GM12875 (cell line): ENCODE results near the gene VSIG10L2.

Experiments used
- H3K4me3 ChIP-seq: one replicate; pipeline ENCODE4 v1.5.1; 2011; ENCODE audit warnings: low read depth, low read length, control low read depth
- CTCF ChIP-seq: IDR thresholded peaks from 2 replicates; pipeline ENCODE4 v1.5.1; 2011; ENCODE audit warnings: low read depth, mild to moderate bottlenecking, control low read depth, inconsistent platforms, low read length, moderate library complexity, borderline replicate concordance; ENCODE audit not compliant: insufficient read depth

The VSIG10L2 gene

GRCh38 chr11:125930076-125930450 lies 15.8 kb upstream of the VSIG10L2 start:
- TF ChIP-seq CTCF, result no peak
- H3K4me3 ChIP-seq, result no peak overlapping the region

- TF ChIP-seq CTCF, result no peak
- no peak overlapping the region for H3K4me3 ChIP-seq
Measured at GRCh38 chr11:125931116-125931515, 14.7 kb upstream of the VSIG10L2 start.

- TF ChIP-seq CTCF, result no peak
Measured at GRCh38 chr11:125931668-125932067, 14.2 kb upstream of the VSIG10L2 start.

GRCh38 chr11:125932301-125932700 lies 13.5 kb upstream of the VSIG10L2 start:
- no peak for TF ChIP-seq CTCF
- no peak overlapping the region for H3K4me3 ChIP-seq

More at GRCh38 chr11:125931668-125932067, 14.2 kb upstream of the VSIG10L2 start:
- H3K4me3 ChIP-seq, result no peak overlapping the region

GRCh38 chr11:125933030-125933813 lies 12.6 kb upstream of the VSIG10L2 start:
- no peak for TF ChIP-seq CTCF
- H3K4me3 ChIP-seq, result no peak overlapping the region

GRCh38 chr11:125934473-125934872 lies 11.4 kb upstream of the VSIG10L2 start:
- no peak for TF ChIP-seq CTCF
- H3K4me3 ChIP-seq, result no peak overlapping the region

GRCh38 chr11:125935056-125935455 lies 10.8 kb upstream of the VSIG10L2 start:
- no peak for TF ChIP-seq CTCF
- no peak overlapping the region for H3K4me3 ChIP-seq
